HT1080 (cell line): ENCODE measurements around the gene OTC. TPM values are rescaled to one million over a fixed set of nuclear protein-coding genes. Genes with fewer than 3 reads are reported as not detected.

Source experiments
- DNase-seq: peaks from one replicate; pipeline ENCODE4 v3.0.0-alpha.2; 2015; ENCODE audit warnings: low read depth
- polyA plus RNA-seq, 2 experiments: library from polyadenylated mRNA; depleted of rRNA; stranded (reverse); fragments of >200 nt; gene quantifications; 2 replicates each; pipeline ENCODE4 v1.2.3, GENCODE V29; 2015
- total RNA-seq: library from RNA; depleted of rRNA; stranded (reverse); fragments of >200 nt; shearing (Covaris generic); gene quantifications from 2 replicates; pipeline ENCODE4 v1.2.3, GENCODE V29; 2014; rRNA removed

Gene OTC
- not detected in 2 replicates for total RNA-seq
- not detected in 2 replicates for polyA plus RNA-seq (2015; cell fraction: cytosol; rRNA removed)
- not detected in 2 replicates for polyA plus RNA-seq (2015; cell fraction: nucleus; rRNA removed)

DNA sequence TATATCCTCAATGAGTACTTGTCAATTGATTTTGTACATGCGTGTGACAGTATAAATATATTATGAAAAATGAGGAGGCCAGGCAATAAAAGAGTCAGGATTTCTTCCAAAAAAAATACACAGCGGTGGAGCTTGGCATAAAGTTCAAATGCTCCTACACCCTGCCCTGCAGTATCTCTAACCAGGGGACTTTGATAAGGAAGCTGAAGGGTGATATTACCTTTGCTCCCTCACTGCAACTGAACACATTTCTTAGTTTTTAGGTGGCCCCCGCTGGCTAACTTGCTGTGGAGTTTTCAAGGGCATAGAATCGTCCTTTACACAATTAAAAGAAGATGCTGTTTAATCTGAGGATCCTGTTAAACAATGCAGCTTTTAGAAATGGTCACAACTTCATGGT is at the start of gene OTC:
Gene OTC (plus strand): TSS at position 243 of the 400 bp plus-strand sequence. CDS start 93 bp downstream, at position 336.
- DNase-seq: no peak

DNA sequence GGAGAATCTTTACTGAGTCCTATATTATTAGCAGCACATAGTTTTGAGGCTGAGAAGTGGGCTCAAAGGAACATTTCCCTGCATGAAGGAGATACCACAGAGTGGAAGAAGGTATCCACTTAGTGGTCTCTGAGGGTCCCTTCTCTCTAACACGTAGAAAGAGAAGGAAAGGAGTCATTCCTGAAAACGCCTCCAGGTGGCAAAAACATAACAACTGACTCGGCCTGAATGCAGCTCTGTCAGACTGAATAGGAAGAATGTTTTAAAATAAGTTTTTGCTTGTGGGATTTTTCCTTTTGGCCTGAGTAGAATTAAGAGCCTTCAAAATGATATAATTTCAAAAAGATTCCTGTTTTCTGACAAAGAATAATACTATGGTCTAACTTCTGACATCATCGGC is 48.4 kb upstream of the OTC start:
- DNase-seq: peak; percentile 10

DNA sequence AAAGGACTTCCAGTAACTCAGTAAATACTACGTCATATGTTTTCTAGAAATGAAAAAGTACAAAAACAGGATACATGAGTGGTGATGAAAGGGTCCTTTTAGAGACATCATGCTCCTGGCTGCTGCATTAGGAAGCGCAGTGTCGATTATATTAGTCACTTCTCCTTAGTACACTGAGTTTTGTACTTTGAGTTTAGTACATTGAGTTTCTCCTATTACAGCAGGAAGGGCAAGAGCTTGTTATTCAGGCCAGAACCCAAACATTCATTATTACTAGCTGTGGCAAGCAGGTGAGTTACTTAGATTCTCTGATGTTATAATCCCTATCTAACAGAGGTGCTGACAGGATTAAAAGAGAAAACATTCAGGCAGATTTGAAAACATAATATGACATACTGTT is 46.4 kb upstream of the OTC start:
- no peak for DNase-seq

DNA sequence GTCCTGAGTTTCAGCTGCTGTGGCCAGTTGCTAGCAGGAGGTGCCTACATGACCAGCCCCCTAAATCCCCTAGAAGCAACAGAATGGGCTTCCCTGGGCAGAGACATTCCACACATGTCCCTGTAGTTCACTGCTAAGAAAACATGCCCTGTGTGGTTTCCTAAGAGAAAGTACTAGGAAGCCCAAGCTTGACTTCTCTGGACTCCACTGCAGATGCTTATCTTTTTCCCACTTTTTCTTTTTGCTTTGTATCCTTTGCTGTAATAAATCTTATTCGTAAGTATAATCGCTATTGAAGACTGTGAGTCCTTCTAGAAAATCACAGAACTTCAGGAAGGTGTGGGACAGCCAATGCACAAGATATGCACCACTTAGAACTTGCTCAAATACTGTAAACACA is 40.7 kb upstream of the OTC start:
- DNase-seq: no peak

DNA sequence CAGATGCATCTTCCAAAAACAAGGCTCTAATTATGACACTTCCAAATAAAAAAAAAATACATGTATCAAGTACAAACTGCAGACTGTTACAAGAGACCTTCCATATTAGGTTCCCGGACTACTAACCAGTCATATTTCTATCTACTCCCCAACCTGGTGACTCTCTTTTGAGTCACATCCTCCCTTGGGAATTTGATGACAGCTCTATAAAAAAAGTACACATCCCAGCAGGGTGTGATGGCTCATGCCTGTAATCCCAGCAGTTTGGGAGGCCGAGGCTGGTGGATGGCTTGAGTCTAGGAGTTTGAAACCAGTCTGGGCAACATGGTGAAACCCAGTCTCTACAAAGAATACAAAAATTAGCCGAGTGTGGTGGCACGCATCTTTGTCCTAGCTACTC is 40.0 kb upstream of the OTC start:
- peak; percentile 94 for DNase-seq

DNA sequence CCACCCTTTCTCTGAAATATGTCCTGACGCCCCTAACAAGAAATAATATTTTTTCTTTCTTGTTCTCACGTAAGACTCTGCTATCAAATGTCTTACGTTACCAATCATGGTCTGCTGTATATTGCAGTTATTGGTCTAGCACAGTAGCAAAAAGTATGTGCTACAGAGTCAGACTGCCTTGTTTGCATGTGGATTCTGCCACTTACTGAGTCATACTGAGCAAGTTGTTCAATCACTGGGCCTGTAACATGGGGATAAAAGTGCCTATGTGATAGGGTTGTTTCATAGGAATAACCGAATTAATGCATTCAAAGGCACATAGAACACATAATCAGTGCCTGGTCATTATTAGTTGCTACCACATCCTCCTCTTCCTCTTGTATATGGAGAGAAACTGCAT is 39.2 kb upstream of the OTC start:
- peak; percentile 53 for DNase-seq

DNA sequence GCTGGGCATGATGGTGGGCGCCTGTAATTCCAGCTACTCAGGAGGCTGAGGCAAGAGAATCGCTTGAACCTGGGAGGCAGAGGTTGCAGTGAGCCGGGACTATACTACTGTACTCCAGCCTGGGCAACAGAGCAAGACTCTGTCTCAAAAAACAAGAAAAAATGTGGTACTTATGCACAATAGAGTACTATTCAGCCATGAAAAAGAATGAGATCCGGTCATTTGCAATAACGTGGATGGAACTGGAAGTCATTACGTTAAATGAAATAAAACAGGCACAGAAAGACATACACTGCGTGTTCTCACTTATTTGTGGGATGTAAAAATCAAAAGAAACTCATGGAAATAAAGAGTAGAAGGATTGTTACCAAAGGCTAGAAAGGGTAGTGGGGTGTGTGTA is 37.2 kb upstream of the OTC start:
- DNase-seq: no peak

DNA sequence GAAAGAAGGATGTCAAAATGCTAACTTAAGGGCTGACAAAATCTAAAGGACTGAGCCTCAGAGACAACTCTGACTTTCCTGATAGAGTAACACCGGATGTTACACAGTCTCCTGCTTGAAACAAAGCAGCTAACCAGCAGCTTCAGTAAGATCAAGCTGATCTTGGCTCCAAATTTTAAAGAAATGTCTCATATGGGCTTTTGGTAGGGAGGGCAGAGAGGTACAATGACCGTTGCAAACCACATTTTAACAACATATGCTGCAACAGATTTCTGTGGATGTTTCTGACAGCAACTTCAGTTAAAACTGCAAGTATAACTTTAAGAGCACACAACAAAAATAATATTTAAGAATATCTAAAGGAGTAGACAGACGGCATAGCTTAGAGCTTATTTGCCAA is 34.2 kb upstream of the OTC start:
- no peak for DNase-seq

DNA sequence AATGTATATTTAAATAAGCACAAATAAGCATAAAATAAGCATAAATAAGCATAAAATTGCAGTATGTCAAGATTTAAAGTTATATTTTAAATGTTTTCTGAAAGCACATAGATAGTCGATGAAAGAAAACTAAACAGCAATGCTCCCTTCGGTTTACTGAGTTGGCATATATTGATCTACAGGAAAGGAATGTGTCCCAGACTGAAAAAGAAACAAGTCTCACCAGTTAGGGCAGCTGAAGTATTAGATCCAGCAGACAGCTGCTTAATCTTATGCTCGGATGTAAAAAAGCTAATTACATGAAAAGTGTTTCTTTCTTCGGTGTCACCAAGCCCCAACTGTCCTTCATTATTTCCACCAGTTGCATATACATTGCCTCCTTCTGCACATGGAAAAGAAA is 33.8 kb upstream of the OTC start:
- DNase-seq: no peak

DNA sequence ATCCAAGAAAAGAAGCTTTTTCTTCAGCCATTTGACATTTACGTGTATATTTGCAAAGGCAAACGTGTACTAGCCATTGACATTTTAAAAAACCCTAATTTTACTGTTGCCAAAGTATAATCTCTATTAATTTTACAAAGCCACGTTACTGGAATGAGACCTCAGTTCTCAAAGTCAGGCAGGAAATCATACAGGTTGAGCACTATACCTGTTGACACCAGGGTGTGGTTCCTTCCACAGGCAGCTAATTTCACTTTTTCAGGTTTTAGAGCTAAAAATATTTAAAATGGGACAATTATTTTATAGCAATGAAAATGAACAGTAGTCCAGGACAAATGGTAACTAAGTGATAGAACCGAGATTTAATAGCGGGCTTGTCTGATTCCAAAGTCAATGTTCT is 31.6 kb upstream of the OTC start:
- DNase-seq: no peak

DNA sequence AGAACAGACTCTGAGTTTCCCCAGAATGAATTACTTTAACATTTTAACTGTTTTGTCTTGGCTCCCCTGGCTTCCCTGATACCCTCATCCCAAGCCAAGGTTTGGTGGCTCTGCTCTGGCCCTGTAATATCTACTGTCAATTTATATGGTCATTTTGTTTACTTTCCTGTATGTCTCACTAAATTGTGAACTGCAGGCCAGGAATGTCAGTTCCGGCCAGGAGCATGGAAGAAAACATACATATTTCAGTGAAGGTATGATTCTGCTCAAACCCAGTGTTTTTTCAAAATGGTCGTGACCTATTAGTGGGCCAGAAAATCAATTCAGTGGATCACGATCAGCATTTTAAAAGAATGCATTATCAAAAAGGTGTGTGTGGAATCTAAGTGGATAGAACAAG is 26.3 kb upstream of the OTC start:
- no peak for DNase-seq

DNA sequence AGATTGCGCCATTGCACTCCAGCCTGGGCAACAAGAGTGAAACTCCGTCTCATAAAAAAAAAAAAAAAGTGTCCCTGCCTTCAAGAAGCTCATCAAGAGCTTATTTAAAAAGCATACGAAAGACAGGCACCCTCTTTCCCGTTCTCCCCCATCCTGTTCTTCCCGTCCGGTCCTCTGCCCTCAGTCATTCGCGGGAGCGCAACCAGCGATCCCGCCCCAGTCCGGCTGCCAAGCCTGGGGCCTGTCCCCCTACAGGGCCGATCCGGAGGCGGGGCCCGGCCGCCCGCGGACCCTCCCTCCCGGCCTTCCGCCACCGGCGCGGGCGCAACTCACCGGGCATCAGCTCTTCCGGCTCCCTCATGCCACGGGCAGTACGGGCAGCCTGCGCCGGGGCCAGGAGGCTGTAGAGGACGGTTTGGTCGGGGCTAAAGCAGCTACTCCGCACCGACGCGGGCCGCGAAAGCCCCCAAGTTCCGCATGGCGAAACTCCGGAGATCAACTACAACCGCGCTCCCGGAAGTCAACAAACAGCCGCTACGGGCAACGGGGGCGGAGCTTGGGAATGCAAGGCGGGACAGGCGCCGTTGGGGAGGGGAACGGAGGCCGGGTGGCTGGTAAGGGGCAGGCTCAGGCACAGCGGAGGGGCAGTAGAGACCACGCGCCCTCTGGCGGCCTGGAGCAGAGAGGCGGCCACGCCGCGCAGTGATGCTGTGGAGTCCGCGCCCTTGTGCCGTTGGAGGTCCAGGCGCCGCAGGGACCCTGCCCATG is 25.2 kb upstream of the OTC start, which contains the start of gene RPGR:
Gene RPGR (minus strand): TSS at position 503 of the 768 bp plus-strand sequence. CDS start 142 bp downstream, at position 361.
- peak; percentile 89 for DNase-seq

DNA sequence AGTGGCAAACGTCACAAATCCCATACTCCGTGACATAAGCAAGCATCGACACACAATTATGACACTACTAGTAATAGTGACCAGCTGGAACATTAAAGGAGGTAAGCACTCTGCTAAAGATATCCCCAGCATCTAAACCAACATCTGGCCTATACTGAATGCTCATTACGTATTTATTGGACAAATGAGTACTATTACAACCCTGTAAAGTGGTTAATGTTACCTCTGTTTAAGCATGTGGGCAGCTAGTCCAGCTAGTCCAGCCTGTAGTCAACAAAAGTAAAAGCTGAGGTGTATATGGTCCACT is 24.7 kb upstream of the OTC start:
- no peak for DNase-seq

DNA sequence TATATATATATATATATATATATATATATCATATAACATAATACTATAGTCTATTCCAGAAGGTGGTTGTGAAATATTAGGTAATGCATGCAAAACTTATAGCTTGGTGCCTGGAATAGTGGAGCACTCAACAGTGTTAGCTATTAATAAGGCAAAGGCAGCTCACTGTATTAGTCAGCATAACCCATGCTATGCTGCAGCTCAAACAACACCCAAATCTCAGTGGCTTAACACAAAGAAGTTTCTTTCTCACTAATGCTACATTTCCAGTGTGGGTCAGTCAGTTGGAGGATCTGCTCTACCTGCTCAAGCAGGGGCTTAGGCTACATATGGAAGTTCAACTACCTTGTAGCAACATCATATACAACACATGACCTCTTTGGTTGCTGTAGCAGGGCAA is 19.9 kb upstream of the OTC start:
- DNase-seq: no peak

DNA sequence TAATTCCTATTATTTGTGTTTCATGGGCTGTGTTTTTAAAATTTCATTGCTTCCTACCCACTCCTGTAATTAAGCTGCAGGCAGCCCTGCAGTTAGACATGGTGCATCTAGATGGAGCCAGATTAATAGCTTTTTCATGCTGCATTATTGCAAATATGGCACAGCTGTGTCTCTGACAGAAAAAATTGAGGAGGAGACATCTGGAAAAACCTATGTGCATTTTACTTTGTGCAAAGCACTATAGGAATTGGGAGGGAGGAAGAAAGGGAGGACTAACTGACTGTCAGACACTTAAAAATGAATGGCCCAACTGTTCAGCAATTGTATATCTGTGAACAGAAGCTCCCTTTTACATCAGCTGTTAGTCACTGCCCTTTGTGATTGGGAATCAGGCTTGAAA is 17.0 kb upstream of the OTC start:
- DNase-seq: no peak

DNA sequence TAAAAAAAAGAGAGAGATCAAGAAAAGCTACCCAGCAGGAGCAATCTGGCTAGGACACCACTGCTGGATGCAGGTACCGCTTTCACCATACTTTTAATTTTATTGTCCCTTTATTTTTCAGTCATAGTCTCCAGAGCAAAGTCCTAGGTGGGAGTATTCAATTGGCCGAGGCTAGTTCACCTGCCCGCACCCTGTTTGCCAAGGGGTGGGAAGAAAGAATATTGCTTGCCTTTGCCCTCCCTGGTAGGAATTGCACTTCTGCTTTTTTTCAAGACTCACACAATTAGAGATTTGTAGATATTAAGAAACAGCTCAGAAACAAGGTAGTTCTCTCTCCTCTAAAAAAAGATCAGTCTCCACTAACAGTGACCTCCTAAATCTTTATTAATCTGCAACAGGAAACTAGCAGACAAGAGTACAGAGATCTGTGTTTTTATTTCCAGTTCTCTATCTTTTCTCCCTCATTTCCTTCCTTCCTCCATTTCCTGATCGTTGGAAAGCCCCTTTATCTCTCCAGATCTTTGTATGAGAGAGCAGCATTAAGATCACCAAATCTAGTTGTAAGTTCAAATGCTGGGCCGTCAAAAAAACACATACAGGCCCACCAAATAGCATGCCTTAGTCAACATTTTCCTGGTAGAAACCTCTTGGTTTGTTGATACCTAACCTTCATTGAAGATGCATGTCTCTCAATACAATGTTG is 15.7 kb upstream of the OTC start:
- DNase-seq: no peak

DNA sequence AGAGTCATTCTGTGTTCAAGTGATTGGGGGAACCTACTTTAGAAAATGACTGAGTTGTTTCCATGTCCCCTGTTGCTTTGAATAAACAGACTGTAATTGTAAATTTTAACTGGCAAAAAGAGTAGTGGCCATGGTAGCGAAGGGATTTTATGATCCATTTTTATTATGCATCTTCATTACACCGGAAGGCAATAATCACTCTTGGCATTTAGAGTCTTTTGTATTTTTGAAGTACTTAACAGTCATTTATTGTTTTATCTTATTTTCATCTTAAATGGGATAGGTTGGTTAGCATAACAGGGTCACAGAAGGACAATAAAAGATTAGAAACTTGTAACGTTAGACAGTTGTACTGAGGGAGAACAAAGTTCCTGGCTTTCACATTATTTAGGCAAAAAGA is 11.0 kb upstream of the OTC start:
- DNase-seq: no peak

DNA sequence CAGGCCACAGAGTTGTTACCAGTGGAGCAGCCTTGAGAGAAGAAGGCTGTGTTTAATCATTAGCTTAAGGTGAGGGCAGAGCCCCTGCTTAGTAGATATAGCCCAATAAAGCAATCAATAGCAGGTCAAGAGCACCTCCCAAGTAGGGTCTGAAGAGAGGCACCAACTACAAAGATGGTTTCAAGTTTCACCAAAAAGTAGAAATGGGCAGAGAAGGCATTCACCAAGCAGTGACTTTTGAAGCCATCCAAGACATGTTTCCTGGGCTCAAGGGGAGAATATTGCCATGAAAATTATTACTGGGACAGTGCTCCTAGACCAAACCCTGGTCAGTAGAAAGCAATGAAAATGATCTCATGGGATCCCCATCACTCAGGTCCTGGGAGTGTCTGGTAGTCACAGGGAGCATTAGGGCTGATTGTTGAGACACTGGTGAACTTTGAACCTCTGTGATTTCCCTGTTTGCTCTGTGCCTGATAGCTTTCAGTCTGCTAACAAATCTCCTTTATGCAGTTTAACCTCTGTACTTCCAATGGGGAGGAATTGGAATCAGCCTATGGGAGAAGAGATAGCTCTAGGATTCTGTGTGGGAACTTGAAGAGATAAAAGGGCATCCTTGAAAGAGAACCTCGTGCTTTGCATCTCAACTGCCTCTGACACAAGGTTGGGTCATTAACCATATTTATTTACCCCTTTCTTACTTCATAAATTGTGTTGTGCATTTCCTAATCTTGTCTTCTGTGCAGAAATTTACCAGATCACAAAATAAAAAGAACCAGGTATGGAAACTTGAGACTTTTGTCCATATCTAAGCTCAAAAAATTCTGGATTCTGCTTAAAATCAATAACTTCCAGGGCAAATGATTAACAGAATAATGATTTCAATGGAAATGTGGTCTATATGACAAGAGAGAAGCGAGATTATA is 9.3 kb upstream of the OTC start:
- DNase-seq: no peak

DNA sequence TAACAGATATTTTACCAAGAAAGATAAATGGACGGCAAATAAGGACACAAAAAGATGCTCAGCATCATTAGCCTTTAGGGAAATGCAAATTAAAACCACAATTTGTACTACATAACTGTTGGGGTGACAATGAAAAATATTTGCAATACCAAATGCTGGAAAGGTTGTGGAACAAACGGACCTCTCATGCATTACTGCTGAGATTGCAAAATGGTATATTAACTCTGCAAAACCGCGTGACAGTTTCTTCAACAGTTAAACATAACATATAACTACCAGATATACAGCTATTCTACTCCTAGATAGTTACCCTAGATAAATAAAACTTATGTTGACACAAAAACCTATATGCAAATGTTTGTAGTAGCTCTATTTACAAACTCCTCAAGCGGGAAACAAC is 6.3 kb upstream of the OTC start:
- no peak for DNase-seq

DNA sequence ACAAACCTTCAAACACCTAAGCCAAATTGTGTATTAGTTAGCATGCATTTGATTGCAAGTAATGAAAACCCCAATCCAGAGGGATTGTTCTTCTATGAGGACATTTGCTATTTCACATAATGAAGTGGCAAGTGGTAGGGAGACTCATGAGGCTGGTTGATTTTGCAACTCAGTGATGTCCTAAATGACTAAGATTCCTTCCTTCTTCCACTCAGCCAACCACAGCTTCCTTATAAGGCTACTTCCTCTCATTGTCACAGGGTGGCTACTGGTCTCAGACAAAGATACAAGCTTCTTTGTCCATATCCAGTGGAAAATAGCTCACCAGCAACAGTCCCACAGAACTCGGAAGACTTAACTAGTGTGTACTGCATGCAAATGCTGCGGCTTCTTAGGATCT is 5.3 kb upstream of the OTC start:
- DNase-seq: peak; percentile 84

DNA sequence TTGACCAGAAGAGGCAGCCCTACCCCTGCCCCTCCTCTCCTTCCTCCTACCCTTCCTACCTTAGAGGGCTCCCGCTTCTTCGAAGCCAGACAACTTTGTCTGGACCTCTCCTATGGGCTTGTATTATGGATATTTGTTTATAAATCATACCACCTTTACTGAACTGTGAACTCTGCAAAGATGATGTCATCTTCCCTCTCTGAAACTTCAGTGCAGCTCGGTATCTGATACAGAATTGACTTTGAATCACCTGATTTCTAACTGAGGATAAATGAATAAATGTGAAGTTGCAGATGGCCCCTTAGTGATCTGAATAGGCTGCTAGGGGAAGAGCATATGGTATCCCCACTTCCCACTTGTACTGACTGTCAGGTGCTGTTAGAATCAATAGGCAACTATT is 1.1 kb upstream of the OTC start:
- no peak for DNase-seq

DNA sequence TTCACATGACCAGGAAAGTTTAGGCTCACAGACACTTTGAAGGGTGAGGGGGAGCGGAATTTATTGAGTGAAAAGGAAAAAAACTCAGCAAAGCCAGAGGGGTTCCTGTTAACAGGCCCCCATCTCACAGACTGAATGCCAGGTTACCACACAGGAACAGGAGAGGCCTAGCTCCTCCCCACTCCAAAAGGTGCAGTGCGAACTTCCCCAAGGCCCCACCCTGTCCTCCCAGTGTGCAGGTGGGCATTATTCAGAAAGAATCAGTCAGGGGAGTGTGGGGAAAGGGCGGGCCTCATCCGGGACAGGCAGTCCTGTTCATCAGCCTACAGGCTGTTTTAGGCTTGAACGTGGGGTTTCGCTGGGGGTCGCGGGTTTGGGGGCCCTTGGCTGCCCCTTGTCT is 4.0 kb downstream of the OTC start:
- DNase-seq: no peak
